Measurements from ENCODE around the gene POMGNT2.

GRCh38 chr3:43063114-43063513 lies 42.8 kb downstream of the POMGNT2 start:
- TF ChIP-seq EZH2phosphoT487 (IDR thresholded peaks at IDR 0.05; ENCODE audit: borderline replicate concordance, low read depth) (no peak), YY1 (IDR thresholded peaks at IDR 0.05; ENCODE audit: low read depth) (no peak), RCOR1 (IDR thresholded peaks at IDR 0.05; ENCODE audit: low read length) (no peak), CTCF (IDR thresholded peaks at IDR 0.05) (no peak), POLR2AphosphoS5 (IDR thresholded peaks at IDR 0.05; ENCODE audit: low read depth, low read length) (no peak), CHD2 (IDR thresholded peaks at IDR 0.05; ENCODE audit: low read length, partially characterized antibody) (no peak), MXI1 (IDR thresholded peaks at IDR 0.05; ENCODE audit: low read depth, low read length) (no peak), RAD21 (IDR thresholded peaks at IDR 0.05; ENCODE audit: low read length) (no peak), TCF12 (IDR thresholded peaks at IDR 0.05) (no peak), USF2 (IDR thresholded peaks at IDR 0.05; ENCODE audit: borderline replicate concordance, low read depth, low read length) (no peak)
